ENCODE measurements around the gene ABHD16B.
"Not testable (repeated sequence)": the region's sequence is repeated elsewhere in the genome, so short reads cannot be mapped to it uniquely, and the experiment has no call there.

Gene ABHD16B

DNA sequence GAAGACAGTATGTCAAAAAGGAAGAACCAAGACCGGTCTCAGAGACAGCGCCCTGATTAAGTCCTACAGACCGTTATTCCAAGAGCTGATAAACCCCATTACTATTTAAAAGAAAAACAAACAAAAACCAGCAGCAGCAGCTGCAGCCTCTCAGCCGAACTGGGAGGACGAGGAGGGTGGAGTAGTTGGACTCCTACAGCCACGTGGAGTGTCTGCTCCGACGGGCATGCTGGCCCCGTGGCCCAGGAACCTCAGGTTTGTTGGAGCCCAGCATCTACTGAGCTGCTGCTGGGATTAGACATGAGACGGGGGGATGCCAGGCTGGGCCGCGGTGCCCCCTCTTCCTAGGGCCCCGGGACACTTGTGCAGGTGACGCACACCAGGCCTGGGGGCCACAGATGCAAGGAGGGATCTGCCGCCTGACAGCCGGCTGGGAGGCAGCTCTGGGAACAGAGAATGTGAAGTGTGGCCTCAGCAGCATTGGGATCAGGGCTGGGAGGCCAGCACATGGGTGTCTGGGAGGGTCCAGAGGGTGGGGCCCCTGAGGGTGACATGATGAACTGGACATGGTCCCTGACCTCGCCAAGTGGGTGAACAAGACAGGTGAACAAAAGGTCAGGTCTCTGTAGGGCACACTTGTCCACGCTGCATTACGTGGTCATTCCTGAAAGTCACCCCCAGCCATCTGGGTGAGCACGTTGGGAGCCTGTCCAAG lies 27.4 kb upstream of the ABHD16B start:
- no peak overlapping the region for H3K4me3 ChIP-seq (ENCODE audit: low read depth, low read length)
- no peak for DNase-seq (ENCODE audit: low read depth)

DNA sequence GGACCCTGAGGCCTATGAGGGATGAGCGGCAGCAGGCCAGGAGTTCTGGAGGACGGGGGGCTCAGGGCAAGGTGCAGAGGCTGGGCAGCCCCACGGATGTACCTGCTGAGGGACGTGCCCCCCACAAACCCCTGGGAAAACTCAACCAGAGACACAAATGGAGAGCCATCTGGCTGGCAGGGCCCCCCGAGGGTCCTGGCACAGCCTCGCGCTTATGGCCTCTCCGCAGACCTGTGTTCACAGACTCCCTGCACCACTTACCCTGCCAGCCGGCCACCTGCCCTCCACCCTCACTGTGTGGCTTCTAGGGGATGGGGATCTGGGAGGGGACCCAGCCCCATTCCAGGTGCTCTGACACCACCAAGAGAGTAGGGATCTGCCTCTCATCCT lies 26.8 kb upstream of the ABHD16B start:
- no peak for DNase-seq (ENCODE audit: low read depth)
- H3K4me3 ChIP-seq (ENCODE audit: low read depth, low read length), result no peak overlapping the region

DNA sequence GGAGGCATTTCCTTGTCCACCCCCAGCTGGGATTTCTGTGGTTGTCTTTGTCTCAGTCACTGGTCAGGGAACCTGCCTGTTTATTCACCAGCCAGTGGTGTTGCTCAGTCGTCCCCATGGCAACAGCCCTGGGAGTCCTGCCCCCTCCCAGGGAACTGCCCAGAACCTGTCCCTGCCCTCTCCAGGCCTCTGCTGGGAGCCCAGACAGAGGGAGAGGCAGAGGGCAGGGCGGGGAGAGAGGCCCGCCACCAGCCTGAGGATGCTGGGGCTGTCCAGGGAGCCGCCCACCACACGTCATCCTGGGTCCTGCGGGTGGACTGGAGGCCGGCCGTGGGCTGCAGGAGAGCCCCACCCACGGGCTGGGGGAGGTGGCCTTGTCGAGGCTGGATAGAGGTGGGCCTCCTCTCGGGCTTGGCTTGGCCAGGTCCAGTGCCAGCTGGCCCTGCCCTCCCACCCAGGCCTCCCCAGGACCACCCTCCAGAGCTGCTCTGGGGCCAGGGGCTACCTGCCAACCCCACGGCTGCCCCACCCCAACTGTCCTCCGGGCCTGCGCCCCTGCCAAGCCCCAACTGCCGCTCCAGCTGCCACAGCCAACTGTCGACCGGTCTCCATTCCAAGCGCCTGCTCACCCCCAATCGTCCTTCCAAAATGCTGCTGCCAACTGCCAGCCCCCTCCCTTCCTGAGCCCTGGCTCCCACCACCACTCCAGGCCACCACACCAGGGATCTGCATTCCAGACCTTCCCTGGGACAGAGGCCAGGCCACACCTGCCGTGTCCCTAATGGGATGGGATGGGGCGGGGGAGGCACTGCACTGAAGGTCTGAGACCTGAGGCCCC lies 26.1 kb upstream of the ABHD16B start:
- H3K4me3 ChIP-seq (ENCODE audit: low read depth, low read length), result no peak overlapping the region
- peak; percentile 88 for DNase-seq (ENCODE audit: low read depth)

DNA sequence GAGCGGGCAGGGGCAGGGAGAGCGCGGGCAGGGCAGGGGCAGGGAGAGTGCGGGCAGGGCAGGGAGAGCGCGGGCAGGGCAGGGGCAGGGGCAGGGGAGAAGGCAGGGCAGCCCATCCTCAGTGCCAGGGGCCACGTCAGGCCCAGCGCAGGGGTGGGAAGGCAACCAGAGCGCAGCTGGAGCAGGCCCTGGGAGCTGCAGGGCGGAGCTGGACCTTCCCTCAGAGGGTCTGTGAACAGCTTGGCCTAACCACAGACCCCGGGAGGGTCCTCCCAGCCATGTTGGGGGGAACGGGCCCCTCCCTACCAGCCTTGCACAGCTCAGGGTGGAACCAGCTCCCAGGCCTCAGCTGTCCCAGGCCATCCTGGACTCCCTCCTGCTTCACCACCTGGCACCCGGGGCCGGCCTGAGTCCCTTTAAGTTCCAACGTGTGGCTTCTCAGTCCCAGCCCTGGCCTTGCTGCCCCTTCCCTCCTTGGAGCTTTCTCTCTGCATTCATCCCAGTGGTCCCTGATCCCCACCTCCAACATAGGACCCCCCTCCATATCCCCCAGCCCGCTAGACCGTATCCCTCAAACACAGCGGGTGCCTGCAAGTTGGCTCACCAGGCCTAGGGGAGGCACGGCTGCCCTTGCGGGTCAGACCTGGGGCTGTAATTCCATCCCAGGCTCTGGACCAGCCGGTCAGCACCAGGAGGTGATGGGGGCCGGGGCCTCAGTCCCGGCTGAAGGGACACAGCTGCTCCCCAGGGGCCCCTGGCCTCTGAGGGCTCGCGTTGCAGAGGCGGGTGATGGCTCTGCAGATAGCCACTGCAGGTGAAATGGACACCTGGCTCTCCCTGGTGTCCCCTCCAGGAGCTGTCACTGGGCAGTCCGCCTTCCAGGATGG lies 24.6 kb upstream of the ABHD16B start:
- no peak overlapping the region for H3K4me3 ChIP-seq (ENCODE audit: low read depth, low read length)

DNA sequence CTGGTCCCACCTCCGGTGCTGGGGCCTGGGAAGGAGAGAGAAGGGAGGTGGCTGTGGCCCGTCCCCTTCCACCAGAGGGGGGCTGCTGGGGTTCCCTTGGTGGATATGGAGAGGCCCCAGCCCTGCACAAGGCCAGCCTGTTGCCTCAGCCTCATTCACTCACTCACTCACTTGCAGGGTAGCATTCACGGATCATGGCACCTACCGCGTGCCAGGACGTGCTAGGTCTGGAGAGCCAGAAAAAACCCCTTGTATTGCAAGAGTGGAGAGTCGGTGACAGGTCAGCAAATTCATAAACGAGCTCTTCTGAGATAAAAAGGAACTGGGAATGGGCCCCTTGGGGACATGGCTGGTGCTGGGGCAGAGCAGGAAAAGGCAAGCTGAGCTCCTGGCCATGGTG lies 23.8 kb upstream of the ABHD16B start:
- no peak for DNase-seq (ENCODE audit: low read depth)
- no peak overlapping the region for H3K4me3 ChIP-seq (ENCODE audit: low read depth, low read length)

More for the DNA sequence above, 24.6 kb upstream of the ABHD16B start:
- DNase-seq (ENCODE audit: low read depth), result no peak

DNA sequence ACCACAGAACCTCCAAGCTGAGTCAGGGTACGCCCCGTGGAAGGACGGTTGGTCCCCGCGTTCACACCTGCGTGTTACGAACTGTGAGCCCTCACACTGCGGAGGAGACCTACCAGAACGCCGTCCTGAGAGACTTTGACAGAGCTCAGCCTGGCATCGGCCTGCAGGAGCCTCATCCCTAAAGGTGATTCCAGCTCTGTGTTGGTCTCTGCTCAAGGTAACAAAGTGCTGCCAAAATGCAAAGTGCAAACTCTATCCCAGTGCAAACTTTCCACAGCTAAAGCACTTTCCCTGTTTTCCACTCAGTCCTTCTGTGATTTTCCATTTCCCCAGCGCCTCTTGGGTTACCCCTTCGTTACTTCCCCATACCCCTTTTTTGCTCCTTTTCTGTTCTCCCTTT lies 21.7 kb upstream of the ABHD16B start:
- H3K4me3 ChIP-seq (ENCODE audit: low read depth, low read length), result no peak overlapping the region
- no peak for DNase-seq (ENCODE audit: low read depth)

DNA sequence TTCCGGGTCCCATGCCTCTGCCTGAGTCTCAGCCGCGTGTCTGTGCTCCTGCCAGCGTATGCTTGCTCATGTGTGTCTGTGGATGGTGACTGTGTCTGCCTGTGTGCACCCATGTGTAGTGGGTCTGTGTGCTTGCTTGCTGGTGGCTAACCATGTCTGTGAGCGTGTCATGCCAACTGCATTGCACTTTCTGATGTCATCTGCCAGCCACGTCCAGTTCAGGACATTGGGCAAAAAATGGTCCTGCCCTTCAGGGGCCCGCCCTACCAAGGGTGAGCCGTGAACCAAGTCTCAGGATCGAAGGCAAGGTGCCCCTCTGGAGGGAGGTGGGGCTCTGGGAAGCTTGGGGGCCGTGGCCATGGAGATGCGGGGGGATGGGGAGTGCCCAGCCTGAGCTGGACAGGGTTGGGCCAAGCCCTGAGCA lies 20.9 kb upstream of the ABHD16B start:
- no peak overlapping the region for H3K4me3 ChIP-seq (ENCODE audit: low read depth, low read length)
- DNase-seq (ENCODE audit: low read depth), result no peak

DNA sequence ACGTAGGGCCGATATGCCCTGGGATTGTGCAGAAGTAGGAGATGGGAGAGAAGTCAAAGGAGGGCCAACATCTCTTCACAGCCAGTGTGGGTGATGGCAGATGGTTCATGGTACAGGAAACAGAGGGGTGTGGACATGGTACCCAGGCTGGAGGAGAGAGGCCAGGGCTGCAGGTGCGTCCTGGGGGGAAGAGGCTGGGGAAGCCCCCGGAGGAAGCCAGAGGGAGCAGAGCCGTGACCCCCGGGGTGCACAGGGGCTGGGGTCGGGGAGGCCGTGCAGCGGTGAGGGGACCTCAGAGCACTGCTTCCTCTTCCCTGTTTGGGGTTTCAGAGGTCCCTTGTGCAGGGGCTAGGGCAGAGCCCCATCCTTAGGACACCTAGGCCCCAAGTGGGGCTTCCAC lies 19.0 kb upstream of the ABHD16B start:
- no peak for DNase-seq (ENCODE audit: low read depth)
- H3K4me3 ChIP-seq (ENCODE audit: low read depth, low read length), result no peak overlapping the region

DNA sequence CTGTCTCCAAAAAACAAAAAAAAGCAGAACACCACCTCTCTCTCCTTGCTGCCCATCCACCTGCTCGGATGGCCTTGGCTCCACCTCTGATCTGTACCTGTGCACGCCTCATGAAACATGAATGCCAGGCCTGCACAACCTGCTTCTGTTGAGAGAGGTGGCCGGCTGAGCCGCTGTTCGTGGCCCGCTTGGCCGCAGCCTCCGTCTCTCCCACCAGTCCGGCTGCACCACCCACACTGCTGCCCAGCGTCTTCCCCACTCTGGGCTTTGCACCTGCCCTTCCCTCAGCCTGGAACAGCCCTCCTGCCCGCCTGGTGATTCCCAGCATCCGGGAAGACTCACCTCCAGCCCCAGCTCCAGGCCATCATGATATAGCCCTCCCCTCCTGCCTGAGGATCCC lies 18.1 kb upstream of the ABHD16B start:
- no peak overlapping the region for H3K4me3 ChIP-seq (ENCODE audit: low read depth, low read length)
- DNase-seq (ENCODE audit: low read depth), result no peak

DNA sequence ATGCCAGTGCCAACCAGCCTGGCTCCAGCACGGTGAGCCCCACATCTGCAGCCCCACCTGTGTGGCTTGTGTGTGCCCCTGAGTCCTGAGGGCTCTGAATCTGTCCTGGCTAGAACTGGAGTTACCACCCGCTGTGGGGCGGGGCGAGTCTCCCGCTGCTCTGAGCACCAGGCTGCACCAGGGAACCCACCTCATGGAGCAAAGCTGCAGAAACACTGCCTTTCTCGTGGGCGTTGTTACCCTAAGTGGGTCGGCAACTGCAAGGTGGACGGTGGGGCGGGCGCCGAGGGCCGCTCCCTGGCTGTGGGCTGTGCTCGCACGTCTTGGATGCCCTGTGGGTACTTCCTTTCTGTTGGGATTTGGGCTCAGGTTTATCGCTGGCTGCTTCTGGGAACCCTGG lies 17.5 kb upstream of the ABHD16B start:
- DNase-seq (ENCODE audit: low read depth), result no peak
- no peak overlapping the region for H3K4me3 ChIP-seq (ENCODE audit: low read depth, low read length)

DNA sequence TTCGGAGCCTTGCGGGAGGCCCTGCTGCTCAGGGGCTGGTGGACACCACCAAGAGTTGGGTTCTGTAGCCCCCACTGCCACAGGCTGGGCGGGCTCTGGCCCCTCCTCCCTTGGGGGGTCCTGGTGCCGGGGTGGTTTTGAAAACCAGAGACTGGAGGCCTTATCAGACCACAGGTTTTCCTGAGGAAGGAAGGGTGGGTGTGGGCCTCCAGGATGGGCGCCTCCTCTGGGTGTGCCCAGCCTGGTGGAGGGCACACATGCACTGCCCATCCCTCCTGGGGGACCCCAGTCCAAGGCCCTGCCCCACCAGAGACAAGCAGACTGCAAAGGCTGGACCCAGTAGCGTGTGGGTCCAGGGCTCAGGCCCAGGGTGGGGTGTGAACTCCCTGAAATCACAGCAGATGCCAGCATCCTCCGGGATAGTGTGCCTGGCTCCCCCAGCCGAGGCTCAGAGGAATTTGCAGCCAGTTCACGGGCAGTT lies 16.7 kb upstream of the ABHD16B start:
- H3K4me3 ChIP-seq (ENCODE audit: low read depth, low read length), result no peak overlapping the region
- no peak for DNase-seq (ENCODE audit: low read depth)

DNA sequence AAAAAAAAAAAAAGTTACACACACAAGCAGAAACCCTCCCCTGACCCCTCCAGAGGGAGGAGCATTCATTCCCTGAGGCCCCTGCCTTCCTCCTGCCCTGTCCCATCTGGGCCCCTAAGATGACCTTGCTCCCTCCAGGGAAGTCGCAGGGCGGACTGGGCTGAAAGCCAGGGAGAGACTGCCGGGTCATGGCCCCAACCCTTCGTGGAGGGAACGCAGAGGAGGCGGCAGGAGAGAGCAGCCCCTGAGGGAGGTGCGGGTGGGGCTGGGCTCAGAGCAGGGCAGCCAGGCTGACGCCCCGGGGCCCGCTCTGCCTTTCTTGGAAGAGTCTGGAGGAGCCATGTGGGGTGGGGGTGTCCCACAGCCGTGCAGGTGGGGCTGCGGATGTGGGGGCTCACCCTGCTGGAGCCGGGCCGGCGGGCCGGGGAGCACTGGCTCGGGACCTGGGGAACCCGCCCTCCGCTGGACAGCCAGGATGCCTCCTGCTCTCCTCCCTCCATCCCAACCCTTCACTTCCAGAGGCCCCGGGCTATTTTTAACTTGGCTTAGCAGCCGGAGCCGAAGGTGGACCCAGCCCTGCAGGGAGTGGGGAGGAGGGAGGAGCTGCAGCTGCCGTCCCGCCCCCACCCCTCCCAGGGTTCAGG lies 15.0 kb upstream of the ABHD16B start:
- no peak for DNase-seq (ENCODE audit: low read depth)
- H3K4me3 ChIP-seq (ENCODE audit: low read depth, low read length), result peak overlapping the region; percentile 18

DNA sequence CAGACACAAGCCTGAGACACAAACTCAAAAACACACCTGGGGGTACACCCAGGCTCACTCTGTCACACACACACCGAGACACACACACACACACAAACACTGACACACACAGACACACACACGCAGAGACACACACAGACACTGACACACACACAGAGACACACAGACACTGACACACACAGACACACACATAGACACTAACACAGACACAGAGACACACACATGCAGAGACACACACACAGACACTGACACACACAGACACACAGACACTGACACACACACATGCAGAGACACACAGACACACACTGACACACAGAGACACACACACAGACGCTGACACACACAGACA lies 14.4 kb upstream of the ABHD16B start:
- no peak overlapping the region for H3K4me3 ChIP-seq (ENCODE audit: low read depth, low read length)
- no peak for DNase-seq (ENCODE audit: low read depth)

DNA sequence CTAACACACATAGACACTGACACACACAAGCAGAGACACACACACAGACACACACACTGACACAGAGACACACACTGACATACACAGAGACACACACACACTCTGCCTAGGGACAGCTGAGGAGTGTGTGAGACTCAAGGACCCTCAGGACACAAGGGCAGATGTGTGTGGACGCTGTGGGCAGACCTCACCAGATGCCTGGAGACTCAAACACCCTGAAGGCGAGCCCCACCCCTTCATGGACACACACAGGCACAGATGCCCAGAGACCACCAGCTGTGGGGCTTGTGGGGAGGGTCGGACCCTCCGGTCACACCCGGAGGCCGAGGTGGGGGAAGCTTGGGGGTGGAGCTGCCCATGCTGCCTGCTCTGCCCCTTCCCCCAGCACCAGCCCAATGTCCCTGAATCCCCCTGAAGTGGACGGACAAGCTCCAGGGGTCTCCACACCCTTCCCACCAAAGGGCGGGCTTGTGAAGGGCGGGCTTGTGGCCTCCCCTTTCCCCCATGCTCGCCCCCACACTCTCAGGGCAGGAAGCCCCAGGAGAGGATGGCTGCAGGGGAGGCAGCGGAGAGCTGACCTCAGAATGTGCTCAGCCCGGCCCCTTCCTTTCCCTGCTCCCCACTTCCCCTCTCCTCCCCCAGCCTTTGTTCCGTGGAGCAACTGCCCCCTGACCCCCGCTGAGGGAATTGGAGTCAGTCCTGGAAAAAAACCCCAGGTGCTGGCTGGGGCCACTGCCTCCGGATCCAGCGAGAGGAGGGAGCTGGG lies 13.9 kb upstream of the ABHD16B start:
- DNase-seq (ENCODE audit: low read depth), result no peak
- no peak overlapping the region for H3K4me3 ChIP-seq (ENCODE audit: low read depth, low read length)

DNA sequence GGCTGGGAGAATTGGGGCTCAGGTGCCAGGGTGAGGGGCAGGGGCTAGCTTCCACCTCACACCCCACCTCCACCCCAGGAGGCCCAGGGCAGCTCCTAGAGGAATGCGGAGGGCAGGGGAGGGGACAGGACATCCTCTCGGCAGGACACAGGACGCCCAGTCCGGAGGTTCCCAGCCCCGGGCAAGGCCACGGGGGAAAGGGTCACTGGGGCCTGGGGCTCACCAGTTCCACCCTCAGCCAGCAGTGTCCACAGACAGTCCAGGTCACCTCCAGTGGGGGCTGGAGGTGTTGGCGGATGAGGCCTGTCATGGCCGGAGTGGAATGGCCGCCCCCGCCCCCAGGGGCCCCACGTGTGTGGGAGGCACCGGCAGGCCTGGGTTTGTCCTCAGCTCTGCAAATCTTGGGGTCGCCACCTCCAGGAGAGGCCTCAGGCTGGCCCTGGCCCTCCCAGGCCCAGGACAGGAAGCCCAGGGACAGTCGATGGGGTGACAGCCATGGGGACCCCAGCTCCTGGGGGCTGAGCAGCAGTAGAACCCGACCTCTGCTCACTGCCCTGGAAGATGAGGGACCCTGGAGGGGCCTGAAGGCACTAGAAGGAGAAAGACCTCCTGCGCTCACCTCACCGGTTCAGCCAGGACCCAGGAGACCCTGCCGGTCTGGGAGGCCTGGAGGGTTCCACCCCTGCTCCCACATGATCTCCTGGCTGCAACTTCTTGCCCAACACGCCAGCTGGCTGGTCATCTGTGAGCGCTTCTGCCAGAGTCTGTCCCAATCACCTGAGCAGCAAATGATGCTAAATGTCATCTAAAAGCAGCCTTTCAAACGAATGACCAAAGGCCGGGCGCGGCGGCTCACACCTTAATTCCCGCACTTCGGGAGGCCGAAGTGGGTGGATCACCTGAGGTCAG lies 13.0 kb upstream of the ABHD16B start:
- no peak overlapping the region for H3K4me3 ChIP-seq (ENCODE audit: low read depth, low read length)

DNA sequence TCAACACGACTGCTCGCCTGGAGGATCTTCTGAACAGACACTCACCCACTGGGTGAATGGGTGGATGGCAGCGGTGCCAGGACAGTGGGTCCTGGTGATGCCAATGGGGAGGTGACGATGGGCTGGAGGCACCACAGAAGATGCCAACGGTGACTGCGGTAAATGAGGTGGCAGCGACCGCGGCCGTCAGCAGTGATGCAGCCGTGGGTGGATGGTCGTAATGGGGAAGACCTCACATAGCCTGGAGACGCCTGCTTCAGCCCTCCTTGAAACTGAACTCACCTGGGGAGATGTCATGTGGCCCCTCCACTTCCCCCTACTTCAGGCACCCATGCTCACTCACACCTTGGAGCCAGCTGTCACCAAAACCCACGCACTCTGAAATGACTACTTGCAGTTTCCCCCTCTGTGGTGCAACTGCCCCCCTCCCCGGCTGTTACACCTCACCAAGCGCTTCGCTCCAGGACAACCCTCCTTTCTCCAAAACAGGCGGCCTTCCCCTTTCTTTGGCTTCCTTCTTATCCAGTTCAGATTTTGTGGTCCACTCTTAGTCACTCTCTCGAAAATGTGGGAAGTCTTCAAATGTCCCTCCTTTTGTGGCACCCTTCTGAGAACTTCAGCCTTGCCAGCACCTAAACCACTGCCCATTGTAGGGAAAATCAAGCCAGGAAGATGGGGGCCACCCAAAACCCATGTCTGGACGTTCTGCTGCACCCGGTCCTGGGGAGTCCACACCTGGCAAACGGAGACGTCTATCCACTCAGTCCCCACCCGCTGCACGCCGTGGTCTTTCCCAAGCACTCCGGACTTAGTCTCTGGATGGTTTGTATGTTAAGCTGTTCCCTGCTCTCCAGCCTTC lies 10.4 kb upstream of the ABHD16B start:
- no peak for DNase-seq (ENCODE audit: low read depth)

More for the DNA sequence above, 13.0 kb upstream of the ABHD16B start:
- no peak for DNase-seq (ENCODE audit: low read depth)

DNA sequence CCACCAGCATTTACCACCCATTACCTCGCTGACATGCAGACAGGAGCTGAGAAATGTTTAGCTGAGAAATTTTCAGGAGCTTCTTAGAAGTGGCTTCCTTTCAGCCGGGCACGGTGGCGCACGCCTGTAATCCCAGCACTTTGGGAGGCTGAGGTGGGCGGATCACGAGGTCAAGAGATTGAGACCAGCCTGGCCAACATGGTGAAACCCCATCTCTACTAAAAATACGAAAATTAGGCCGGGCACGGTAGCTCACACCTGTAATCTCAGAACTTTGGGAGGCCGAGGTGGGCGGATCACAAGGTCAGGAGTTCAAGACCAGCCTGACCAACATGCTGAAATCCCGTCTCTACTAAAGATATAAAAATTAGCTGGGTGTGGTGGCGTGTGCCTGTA lies 9.8 kb upstream of the ABHD16B start:
- not testable (repeated sequence) for H3K4me3 ChIP-seq (ENCODE audit: low read depth, low read length); DNase-seq (ENCODE audit: low read depth)

More for the DNA sequence above, 10.4 kb upstream of the ABHD16B start:
- H3K4me3 ChIP-seq (ENCODE audit: low read depth, low read length), result no peak overlapping the region

All from skeletal muscle cell (primary cell).